Lower lobe of right lung (tissue), 2 donors: ENCODE data around the gene HNRNPR. TPM values are rescaled to one million over a fixed set of nuclear protein-coding genes. Genes with fewer than 3 reads are reported as not detected.

ENCODE experiments used
- ATAC-seq, 2 donors: fragments of 200-7000 bp; cut with Tn5 transposase; one replicate each; pipeline ENCODE4 v1.9.1; 2020 to 2022; ENCODE audit warnings: mild to moderate bottlenecking in 2 of 2, moderate library complexity in 2 of 2
- DNase-seq: peaks from one replicate; pipeline ENCODE4 v3.0.0-alpha.2; 2020
- H3K27ac ChIP-seq: fragments of 200-600 bp; one replicate; pipeline ENCODE4 v1.8.0; 2022
- H3K27me3 ChIP-seq: fragments of 200-600 bp; one replicate; pipeline ENCODE4 v1.8.0; 2022; ENCODE audit warnings: low read depth
- H3K36me3 ChIP-seq: fragments of 200-600 bp; one replicate; pipeline ENCODE4 v1.8.0; 2022; ENCODE audit warnings: mild to moderate bottlenecking
- H3K4me1 ChIP-seq: fragments of 200-600 bp; one replicate; pipeline ENCODE4 v1.8.0; 2022
- H3K4me3 ChIP-seq: fragments of 200-600 bp; one replicate; pipeline ENCODE4 v1.8.0; 2022; ENCODE audit warnings: mild to moderate bottlenecking
- H3K9me3 ChIP-seq: fragments of 200-600 bp; one replicate; pipeline ENCODE4 v1.8.0; 2022
- intact Hi-C: fragments of 100-400 bp; cut with DNase I; formaldehyde crosslinking; loops from one replicate; pipeline ENCODE4 v1.11.0; 2022
- total RNA-seq: library from RNA; stranded (reverse); fragmentation: NEBNext Ultra II Directional; extraction: Animal tissue kit (Norgen Biotek cat#: 25700); gene quantifications from one replicate; pipeline ENCODE4 v1.2.1, GENCODE V29; 2021
- TF ChIP-seq, protein P1 (sequence below): fragments of 200-600 bp; IDR thresholded peaks from one replicate; pipeline ENCODE4 v1.8.0; 2022; ENCODE audit warnings: antibody characterized with exemption, mild to moderate bottlenecking
- donor health status: DM: no; HTN: yes; CAD: no; lungs with severe emphysema.

Gene HNRNPR
- total RNA-seq, 1 donor from 2014 or later, result 84.9 TPM

DNA sequence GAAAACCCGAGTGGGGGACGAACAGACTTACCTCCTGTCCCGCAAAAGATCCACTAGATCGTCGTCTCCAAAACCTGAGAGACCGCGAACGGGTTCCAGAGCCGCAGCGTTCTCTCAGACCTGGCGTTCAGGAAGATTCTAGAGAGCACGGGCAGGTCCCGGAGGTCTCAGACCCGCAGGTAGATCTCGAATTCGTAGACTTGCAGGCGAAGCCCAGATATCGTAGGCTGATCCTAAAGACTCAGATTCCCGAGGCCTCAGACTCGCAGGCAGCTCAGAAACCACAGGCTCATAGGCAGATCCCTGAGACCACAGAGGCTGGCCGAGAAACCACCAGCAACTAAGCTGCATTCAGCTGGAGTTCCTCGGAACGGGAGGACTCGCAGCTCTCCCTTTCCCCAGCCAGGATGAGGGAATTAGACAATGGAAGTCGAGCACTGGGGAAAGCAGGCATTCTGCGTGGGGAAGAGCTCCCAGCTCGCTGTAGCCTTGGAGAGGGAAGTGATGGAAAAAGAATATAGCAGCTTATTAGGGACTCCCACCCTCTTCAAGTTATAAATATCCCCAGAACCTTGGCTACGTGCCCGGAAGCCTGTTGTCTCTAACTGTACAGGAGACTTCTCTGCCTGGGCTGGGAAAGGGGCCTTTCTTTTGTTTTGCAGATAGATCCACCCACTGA lies 25.4 kb upstream of the HNRNPR start, which contains the start of gene ZNF436:
Gene ZNF436 (minus strand): TSS at position 502 of the 679 bp plus-strand sequence. CDS start 1,831 bp downstream, outside the sequence.
- peak within 1 kb of the TSS; percentile 82 for H3K4me3 ChIP-seq
- peaks cover 50% of the 10 kb centered on the region for H3K4me1 ChIP-seq
- H3K9me3 ChIP-seq, result peaks cover 4% of the 10 kb centered on the region
- no peak for ATAC-seq
- H3K27me3 ChIP-seq, result no peaks in the 10 kb centered on the region
- intact Hi-C loops, result no loop called here
- TF ChIP-seq, protein P1, sequence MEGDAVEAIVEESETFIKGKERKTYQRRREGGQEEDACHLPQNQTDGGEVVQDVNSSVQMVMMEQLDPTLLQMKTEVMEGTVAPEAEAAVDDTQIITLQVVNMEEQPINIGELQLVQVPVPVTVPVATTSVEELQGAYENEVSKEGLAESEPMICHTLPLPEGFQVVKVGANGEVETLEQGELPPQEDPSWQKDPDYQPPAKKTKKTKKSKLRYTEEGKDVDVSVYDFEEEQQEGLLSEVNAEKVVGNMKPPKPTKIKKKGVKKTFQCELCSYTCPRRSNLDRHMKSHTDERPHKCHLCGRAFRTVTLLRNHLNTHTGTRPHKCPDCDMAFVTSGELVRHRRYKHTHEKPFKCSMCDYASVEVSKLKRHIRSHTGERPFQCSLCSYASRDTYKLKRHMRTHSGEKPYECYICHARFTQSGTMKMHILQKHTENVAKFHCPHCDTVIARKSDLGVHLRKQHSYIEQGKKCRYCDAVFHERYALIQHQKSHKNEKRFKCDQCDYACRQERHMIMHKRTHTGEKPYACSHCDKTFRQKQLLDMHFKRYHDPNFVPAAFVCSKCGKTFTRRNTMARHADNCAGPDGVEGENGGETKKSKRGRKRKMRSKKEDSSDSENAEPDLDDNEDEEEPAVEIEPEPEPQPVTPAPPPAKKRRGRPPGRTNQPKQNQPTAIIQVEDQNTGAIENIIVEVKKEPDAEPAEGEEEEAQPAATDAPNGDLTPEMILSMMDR, result no peak
- H3K27ac ChIP-seq, result peak within 1 kb of the TSS; percentile 94
- peaks cover 10% of the 10 kb centered on the region for H3K36me3 ChIP-seq
- peak; percentile 66 for DNase-seq

DNA sequence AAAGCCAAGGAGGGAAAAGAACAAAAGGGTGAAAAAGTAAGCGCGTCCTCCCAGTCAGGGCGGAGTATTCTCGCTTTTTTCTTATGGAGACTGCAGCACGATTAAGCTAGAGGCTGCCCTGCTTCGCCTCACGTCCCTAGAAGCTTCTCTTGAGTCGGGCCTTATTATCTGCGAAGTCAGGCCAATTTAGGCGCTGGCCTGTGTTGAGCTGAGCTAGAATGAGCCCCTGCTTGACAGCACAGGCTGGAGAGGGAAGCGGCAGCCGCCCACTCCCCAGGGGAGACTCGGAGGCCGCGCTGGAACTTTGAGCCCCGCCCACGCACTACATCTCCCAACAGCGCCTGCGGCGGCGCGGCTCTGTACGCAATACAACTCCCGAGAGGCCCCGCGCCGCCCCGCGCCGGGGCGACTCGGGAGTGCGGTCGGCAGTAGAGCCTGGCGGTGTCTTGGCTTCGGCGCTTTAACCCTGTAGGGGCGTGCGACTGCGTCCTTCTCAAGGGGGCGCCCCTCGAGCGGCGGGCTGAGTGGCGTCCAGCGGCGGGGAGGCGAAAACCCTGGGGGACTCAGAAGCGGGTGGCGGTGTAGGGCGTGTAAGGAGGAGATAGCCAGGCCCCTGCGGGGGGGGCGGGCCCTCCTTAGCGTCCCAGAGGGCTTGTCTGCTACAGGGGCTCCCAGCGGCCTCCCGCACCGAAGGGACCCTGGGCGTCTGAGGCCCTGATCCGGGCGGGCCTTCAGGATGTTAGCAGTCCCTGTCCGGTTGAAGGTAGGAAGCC lies 24.7 kb upstream of the HNRNPR start:
- TF ChIP-seq, protein P1, result peak; percentile 12
- intact Hi-C loops, result no loop called here
- H3K9me3 ChIP-seq, result peaks cover 11% of the 10 kb centered on the region
- H3K4me1 ChIP-seq, result peaks cover 50% of the 10 kb centered on the region
- ATAC-seq (peak; percentile 94 to 95), DNase-seq (peak; percentile 95)
- peak overlapping the region; percentile 94 for H3K27ac ChIP-seq
- H3K36me3 ChIP-seq, result peaks cover 17% of the 10 kb centered on the region
- no peaks in the 10 kb centered on the region for H3K27me3 ChIP-seq
- H3K4me3 ChIP-seq, result peak overlapping the region; percentile 82

DNA sequence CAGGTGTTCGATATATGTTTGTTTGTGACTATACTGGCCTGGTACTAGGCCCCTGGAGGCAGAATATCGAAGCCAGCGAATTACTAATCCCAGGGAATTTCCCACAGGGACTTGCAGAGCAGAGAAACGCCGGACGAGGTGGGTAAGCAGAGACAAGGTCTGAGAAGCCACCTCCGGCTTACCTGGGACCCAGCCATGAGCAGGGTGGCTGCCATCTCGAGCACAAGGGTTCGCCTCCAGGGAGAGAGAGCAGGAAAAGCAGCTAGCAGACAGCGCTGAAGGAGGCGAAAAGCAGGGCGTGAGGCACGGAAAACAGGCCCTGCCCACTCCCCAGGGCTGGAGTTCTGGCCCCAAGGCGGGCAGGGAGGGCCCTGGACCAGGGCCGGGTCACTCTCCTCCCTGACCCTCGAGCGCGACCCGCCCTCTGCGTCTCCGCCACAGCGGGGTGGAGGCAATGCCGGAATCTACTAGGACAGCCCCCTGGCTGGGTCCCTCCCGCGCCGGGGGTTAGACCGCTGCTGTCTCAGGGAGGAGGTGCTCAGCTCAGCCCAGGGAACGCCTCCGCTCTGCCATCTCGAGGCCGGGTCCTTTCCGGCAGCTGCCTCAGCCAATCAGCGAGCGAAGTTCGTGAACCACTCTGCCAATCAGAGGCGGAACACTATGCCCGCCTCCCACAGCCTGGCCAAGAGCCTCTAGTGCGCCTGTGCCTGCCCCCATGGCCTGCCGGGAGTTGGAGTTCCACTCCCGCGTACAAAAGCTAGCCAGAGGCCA lies 23.9 kb upstream of the HNRNPR start:
- intact Hi-C loops, result no loop called here
- H3K27ac ChIP-seq, result peak overlapping the region; percentile 94
- peaks cover 24% of the 10 kb centered on the region for H3K36me3 ChIP-seq
- H3K9me3 ChIP-seq, result peaks cover 19% of the 10 kb centered on the region
- TF ChIP-seq, protein P1, result no peak
- H3K27me3 ChIP-seq, result no peaks in the 10 kb centered on the region
- peak overlapping the region; percentile 82 for H3K4me3 ChIP-seq
- ATAC-seq (peak; percentile 97 to 98), DNase-seq (peak; percentile 99)
- H3K4me1 ChIP-seq, result peaks cover 49% of the 10 kb centered on the region

DNA sequence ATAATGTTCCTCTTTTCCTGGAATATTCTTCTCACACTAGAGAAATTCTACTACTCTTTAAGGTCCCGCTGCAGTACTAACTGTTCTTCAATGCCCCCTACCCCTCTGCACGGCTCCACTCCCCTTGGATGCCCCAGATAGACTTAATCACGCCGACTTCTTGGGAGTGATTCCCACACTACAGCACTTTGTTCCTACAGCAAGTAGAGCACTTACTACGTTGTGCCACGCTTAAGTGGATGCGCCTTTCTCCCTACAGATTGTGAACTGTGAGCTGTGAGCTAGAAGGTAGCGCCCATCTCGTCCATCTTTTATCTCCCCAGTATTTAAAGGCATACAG lies 23.3 kb upstream of the HNRNPR start:
- H3K27me3 ChIP-seq, result no peaks in the 10 kb centered on the region
- TF ChIP-seq, protein P1, result no peak
- H3K4me3 ChIP-seq, result peak overlapping the region; percentile 82
- H3K4me1 ChIP-seq, result peaks cover 44% of the 10 kb centered on the region
- peaks cover 25% of the 10 kb centered on the region for H3K9me3 ChIP-seq
- ATAC-seq, result no peak
- no peak for DNase-seq
- peaks cover 29% of the 10 kb centered on the region for H3K36me3 ChIP-seq
- peak overlapping the region; percentile 94 for H3K27ac ChIP-seq
- intact Hi-C loops, result no loop called here

DNA sequence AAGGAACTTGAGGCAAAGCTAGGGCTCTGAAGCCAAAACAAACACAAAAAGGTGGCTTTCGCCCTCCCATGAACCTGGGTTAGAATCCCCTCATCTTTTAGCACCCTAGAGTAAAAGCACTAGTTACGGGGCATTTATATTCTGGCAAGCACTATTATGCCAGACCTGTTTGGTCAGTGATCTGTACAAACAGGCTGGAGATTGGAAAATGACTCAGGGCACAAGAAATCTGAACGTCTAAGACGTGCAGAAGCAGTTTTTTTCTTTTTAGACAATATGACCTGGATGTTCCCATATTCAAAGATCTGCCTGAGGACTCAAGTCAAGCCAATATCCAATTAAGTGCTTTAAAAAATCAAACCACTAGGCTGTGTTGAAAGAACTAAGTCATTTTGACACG lies 22.5 kb upstream of the HNRNPR start:
- peaks cover 33% of the 10 kb centered on the region for H3K9me3 ChIP-seq
- H3K27ac ChIP-seq, result no peak overlapping the region
- TF ChIP-seq, protein P1, result no peak
- ATAC-seq (no peak), DNase-seq (no peak)
- H3K4me1 ChIP-seq, result peaks cover 35% of the 10 kb centered on the region
- no peak overlapping the region for H3K4me3 ChIP-seq
- intact Hi-C loops, result no loop called here
- peaks cover 37% of the 10 kb centered on the region for H3K36me3 ChIP-seq
- no peaks in the 10 kb centered on the region for H3K27me3 ChIP-seq
